Measurements from ENCODE around the gene NR6A1. TPM values are rescaled to one million over a fixed set of nuclear protein-coding genes. Genes with fewer than 3 reads are reported as not detected.
A peak's percentile ranks its signal among the peaks of the same experiment; 100 is the strongest.

NR6A1 gene
- total RNA-seq, 1 experiment from 2014 or later = 99.3 TPM

- peak overlapping the region; percentile 85 for H3K9ac ChIP-seq (ENCODE audit: extremely low read depth, insufficient read length, low read length)
- H3K4me1 Mint-ChIP-seq = peaks cover 44 to 51% of the 10 kb centered on the region in 2 experiments
Measured at GRCh38 chr9:124660341-124660801, 110.7 kb downstream of the NR6A1 start.

More at GRCh38 chr9:124660341-124660801, 110.7 kb downstream of the NR6A1 start:
- H2BK12ac ChIP-seq (ENCODE audit: insufficient read length, low read depth, low read length) = no peak overlapping the region
- no peaks in the 10 kb centered on the region for H3K9me3 ChIP-seq (ENCODE audit: control insufficient read depth, low read depth, low read length)
- H4K5ac ChIP-seq (ENCODE audit: insufficient read length, low read depth, low read length) = peak overlapping the region; percentile 19
- no peaks in the 10 kb centered on the region for H4K20me1 ChIP-seq (ENCODE audit: control insufficient read depth, insufficient read depth, insufficient read length)
- H2AK5ac ChIP-seq (ENCODE audit: insufficient read length, low read length) = peak overlapping the region; percentile 22
- no peak overlapping the region for H2BK120ac ChIP-seq (ENCODE audit: low read depth, low read length, poor library complexity, severe bottlenecking)
- H3K14ac ChIP-seq (ENCODE audit: insufficient read depth, low read length) = peak overlapping the region; percentile 70; the same call in 1 of the 2 replicates
- DNase-seq = peak; percentile 27
- H3K56ac ChIP-seq (ENCODE audit: insufficient read length, low read depth, low read length) = peak overlapping the region; percentile 4
- no peak overlapping the region for H3K23ac ChIP-seq (ENCODE audit: insufficient read length, low read depth, low read length)
- Mint-ChIP-seq H3K9me3 (no peaks in the 10 kb centered on the region), H3K27ac (peak overlapping the region; percentile 56 to 98 (median 88); a peak in 6 of 7 replicates), H3K27me3 (ENCODE audit: low read depth) (no peaks in the 10 kb centered on the region), H3K36me3 (ENCODE audit: insufficient read depth in 1 of 3, low read depth in 3 of 3) (peaks cover 0 to 2% (median 0%) of the 10 kb centered on the region in 3 experiments; a peak in 2 of 7 replicates), H3K4me3 (peak overlapping the region in 1 of 2 experiments; percentile 91; a peak in 2 of 5 replicates)
- H3K27ac ChIP-seq (ENCODE audit: insufficient read length, low read depth, low read length) = peak overlapping the region; percentile 24
- peaks cover 7% of the 10 kb centered on the region; the same call in 1 of the 2 replicates for H3K79me2 ChIP-seq (ENCODE audit: insufficient read depth, low read length)
- H3K27me3 ChIP-seq (ENCODE audit: insufficient read depth, low read length) = no peaks in the 10 kb centered on the region
- peak overlapping the region; percentile 95 for H2AFZ ChIP-seq (ENCODE audit: low read length)
- peaks cover 11% of the 10 kb centered on the region for H3K23me2 ChIP-seq (ENCODE audit: insufficient read length, low read depth, low read length, poor library complexity, severe bottlenecking)
- no peak overlapping the region for H2BK20ac ChIP-seq (ENCODE audit: low read depth, low read length, poor library complexity, severe bottlenecking)
- peaks cover 3% of the 10 kb centered on the region for H3K79me1 ChIP-seq (ENCODE audit: insufficient read depth, low read depth, low read length, poor library complexity, severe bottlenecking)
- no peak overlapping the region; the same call in 1 of the 2 replicates for H3K4ac ChIP-seq (ENCODE audit: low read depth, low read length)
- WGBS (ENCODE audit: extremely low coverage, insufficient read length, low lambda C conversion rate) = no CpG with 5 or more reads among the region's 11 CpGs
- no peak overlapping the region for H2BK15ac ChIP-seq (ENCODE audit: low read depth, low read length)
- H4K8ac ChIP-seq (replicated peaks; ENCODE audit: insufficient read length, low read depth, low read length) = peak overlapping the region; percentile 80
- no peak overlapping the region for H3T11ph ChIP-seq (ENCODE audit: low read length)
- peak overlapping the region; percentile 90 for H3K18ac ChIP-seq (ENCODE audit: insufficient read length, low read depth, low read length)
- peaks cover 2% of the 10 kb centered on the region; the same call in 1 of the 2 replicates for H3K4me1 ChIP-seq (ENCODE audit: insufficient read depth, low read length)
- H4K91ac ChIP-seq (ENCODE audit: insufficient read length, low read depth, low read length) = no peak overlapping the region
- H3K4me2 ChIP-seq (ENCODE audit: insufficient read depth, insufficient read length, low read length) = peak overlapping the region; percentile 74
- TF ChIP-seq CTCF (conservative IDR thresholded peaks at IDR 0.05) = no peak
- no peak overlapping the region for H2BK5ac ChIP-seq (ENCODE audit: insufficient read length, low read length)

Data from H9 (cell line).